Peyer's patch (tissue), 4 donors: ENCODE results near the gene CBR1.

Experiments
- POLR2A ChIP-seq, 2 donors: fragments of 450-650 bp; IDR thresholded peaks; one replicate each; pipeline ENCODE4 v1.5.1; 2017; ENCODE audit warnings: antibody characterized with exemption in 2 of 2, mild to moderate bottlenecking in 2 of 2, moderate library complexity in 2 of 2
- TF ChIP-seq, protein P1 (sequence below), 6 experiments: fragments of 450-650 bp in 4 of 6; fragments of 200-600 bp in 2 of 6; sonication (generic) in 1 of 6; IDR thresholded peaks; one replicate each; pipeline ENCODE4 v1.5.1; 2017 to 2019; ENCODE audit warnings: antibody characterized with exemption in 6 of 6, mild to moderate bottlenecking in 3 of 6, moderate library complexity in 1 of 6

DNA sequence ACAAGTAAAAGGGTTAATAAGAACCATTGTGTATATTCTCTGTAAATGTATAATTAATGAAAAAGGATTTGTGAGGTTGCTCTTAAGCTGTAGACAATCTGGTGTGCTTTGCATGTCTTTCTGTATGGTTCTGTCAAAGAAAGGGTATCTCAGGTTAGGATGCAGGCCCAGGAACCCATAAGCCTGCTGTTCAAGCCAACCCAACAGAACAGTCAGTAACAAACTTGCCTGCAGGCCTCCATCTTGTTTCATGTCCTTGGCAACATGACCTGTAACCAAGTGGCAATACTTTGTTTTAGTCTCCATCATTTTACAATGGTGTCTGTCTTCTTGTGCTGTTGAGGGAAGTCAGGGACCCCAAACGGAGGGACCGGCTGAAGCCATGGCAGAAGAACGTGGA, 29.2 kb downstream of the CBR1 start:
- TF ChIP-seq, protein P1, sequence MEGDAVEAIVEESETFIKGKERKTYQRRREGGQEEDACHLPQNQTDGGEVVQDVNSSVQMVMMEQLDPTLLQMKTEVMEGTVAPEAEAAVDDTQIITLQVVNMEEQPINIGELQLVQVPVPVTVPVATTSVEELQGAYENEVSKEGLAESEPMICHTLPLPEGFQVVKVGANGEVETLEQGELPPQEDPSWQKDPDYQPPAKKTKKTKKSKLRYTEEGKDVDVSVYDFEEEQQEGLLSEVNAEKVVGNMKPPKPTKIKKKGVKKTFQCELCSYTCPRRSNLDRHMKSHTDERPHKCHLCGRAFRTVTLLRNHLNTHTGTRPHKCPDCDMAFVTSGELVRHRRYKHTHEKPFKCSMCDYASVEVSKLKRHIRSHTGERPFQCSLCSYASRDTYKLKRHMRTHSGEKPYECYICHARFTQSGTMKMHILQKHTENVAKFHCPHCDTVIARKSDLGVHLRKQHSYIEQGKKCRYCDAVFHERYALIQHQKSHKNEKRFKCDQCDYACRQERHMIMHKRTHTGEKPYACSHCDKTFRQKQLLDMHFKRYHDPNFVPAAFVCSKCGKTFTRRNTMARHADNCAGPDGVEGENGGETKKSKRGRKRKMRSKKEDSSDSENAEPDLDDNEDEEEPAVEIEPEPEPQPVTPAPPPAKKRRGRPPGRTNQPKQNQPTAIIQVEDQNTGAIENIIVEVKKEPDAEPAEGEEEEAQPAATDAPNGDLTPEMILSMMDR (IDR thresholded peaks at IDR 0.05): no peak
- no peak for TF ChIP-seq POLR2A (IDR thresholded peaks at IDR 0.05)
